Heart left ventricle (tissue), 13 donors: ENCODE results near the gene HCFC2.

Source experiments
- CTCF ChIP-seq, 12 donors: fragments of 200-600 bp; sonication (generic) in 4 of 12; IDR thresholded peaks; one replicate each; pipeline versions ENCODE4 v1.5.0 to v1.8.0; 2018 to 2022; ENCODE audit warnings: antibody characterized with exemption in 12 of 12, mild to moderate bottlenecking in 5 of 12
- POLR2A ChIP-seq, 2 donors: fragments of 450-650 bp; IDR thresholded peaks; one replicate each; pipeline ENCODE4 v1.6.1; 2017; ENCODE audit warnings: antibody characterized with exemption in 2 of 2, mild to moderate bottlenecking in 2 of 2, moderate library complexity in 2 of 2
- donor health status: ischemic (EF 13 %, LVEDD 7.1; RV severe dilation, severe dysfunction).
- donor health status: DM: no; HTN: yes; CAD: no.
- donor health status: DM: no; HTN: no; CAD: no.
- donor health status: ischemic (EF 25% LVEDD 6.9; RV normal size, moderate dysfunction).
- donor health status: ischemic (EF 25% LVEDD 5.7; RV mildly dilated, moderate dysfunction).
- donor health status: ischemic (EF 35%, LVEDD 5.7; RV mildly dilated, moderate dysfunction).
- donor health status: nonischemic (EF 11% LVEDD 7.7; RV severe dilation, severe dysfunction).
- donor health status: DM: yes; HTN: yes; CAD: no.
- donor health status: PGD.
- donor health status: ischemic (EF 29% LVEDD 5.4; RV normal size, mild dysfunction).
- donor health status: nonischemic (EF 23%, LVEDD 6.1; RV moderate dilation, normal function).

GRCh38 chr12:104025771-104026170 lies 38.6 kb upstream of the HCFC2 start:
- TF ChIP-seq CTCF (IDR thresholded peaks at IDR 0.05) = no peak
- no peak for TF ChIP-seq POLR2A (IDR thresholded peaks at IDR 0.05)
